GM18907 (cell line): ENCODE data around the gene SH3RF3.

Experiments used
- ATAC-seq: cut with Tn5 transposase; IDR thresholded peaks from one replicate; pipeline ENCODE4 v1.9.1; 2021; ENCODE audit warnings: mild to moderate bottlenecking, moderate library complexity; ENCODE audit not compliant: unreplicated experiment

SH3RF3 gene

GRCh38 chr2:109345653-109346480 is 216.9 kb downstream of the SH3RF3 start:
- ATAC-seq, result no peak

- ATAC-seq, result no peak
These were observed 217.7 kb downstream of the SH3RF3 start for GRCh38 chr2:109346601-109347228.

- no peak for ATAC-seq
These were observed 218.6 kb downstream of the SH3RF3 start for GRCh38 chr2:109347626-109348025.

GRCh38 chr2:109348190-109348589 is 219.2 kb downstream of the SH3RF3 start:
- no peak for ATAC-seq

- ATAC-seq, result peak; percentile 85
These were observed 219.9 kb downstream of the SH3RF3 start for GRCh38 chr2:109348671-109349502.

- ATAC-seq, result no peak
These were observed 220.8 kb downstream of the SH3RF3 start for GRCh38 chr2:109349503-109350465.

GRCh38 chr2:109350526-109350925 is 221.5 kb downstream of the SH3RF3 start:
- no peak for ATAC-seq

GRCh38 chr2:109351164-109351756 is 222.3 kb downstream of the SH3RF3 start:
- no peak for ATAC-seq

GRCh38 chr2:109352056-109352897 is 223.3 kb downstream of the SH3RF3 start:
- ATAC-seq, result no peak

GRCh38 chr2:109352898-109353689 is 224.1 kb downstream of the SH3RF3 start:
- ATAC-seq, result no peak

- ATAC-seq, result no peak
These were observed 225.1 kb downstream of the SH3RF3 start for GRCh38 chr2:109353806-109354745.

- no peak for ATAC-seq
These were observed 226.3 kb downstream of the SH3RF3 start for GRCh38 chr2:109355192-109355843.

- no peak for ATAC-seq
These were observed 227.5 kb downstream of the SH3RF3 start for GRCh38 chr2:109356324-109357035.

- no peak for ATAC-seq
These were observed 235.2 kb downstream of the SH3RF3 start for GRCh38 chr2:109364217-109364616.

GRCh38 chr2:109365131-109365530 is 236.1 kb downstream of the SH3RF3 start:
- ATAC-seq, result no peak

- ATAC-seq, result no peak
These were observed 238.7 kb downstream of the SH3RF3 start for GRCh38 chr2:109367683-109368082.
